CMK (cell line): ENCODE results near the gene KCNK7.

Experiments
- DNase-seq: peaks from one replicate; pipeline ENCODE4 v3.0.0-alpha.2; 2010; ENCODE audit warnings: low read depth

The KCNK7 gene

DNA sequence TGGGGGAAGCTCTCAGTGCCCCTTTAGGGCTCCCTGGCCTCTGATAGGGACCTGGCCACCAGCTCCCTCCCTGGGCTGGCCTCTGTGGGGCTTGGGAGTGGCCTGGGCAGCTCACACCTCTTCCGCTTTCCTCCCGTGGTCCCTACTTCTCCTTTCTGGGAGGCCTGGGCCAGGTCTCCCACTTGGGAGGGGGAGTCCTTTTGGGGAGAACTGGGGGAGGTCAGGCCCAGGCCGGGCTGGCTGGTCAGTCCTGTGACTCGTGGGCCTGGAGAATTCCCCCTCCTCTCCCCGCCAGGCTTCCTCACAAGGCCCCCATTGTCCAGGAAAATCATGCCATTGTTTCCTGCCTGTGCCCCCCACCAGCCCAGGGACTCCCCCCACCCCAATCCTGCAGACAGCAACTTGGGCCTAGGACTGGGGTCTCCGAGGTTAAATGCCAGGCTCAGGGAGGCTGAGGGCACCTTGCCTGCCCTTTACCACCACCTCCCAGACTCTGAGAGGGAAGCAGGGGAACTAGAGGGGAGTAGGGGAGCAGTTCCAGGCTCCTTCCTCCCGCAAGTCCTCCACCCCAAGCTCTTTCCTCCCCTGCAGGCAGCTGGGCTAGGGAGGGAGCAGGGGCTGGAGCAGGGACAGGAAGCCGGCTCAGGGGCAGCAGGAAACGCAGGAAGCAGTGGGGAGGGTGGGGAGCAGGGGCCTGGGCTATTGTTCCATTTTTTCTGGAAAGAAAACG, 15.6 kb upstream of the KCNK7 start:
- DNase-seq: peak; percentile 79

DNA sequence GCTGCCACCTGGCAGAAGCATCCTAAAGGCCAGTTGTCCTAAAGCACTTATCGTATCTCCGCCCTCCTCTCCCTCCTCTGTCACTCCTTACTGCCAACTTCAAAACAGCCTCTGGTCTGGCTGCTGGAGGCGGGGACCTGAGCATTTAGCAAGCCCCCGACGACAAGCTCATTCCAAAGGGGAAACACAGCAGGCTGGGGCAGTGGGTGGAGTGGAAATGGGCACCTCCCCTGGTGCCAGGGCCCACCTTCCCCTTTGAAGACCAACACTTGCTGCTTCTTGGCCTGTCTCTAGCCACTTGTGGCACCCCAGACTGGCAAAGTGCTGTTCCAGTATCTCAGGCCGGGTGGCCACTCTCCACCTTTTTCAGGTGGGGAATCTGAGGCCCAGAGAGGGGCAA, 14.8 kb upstream of the KCNK7 start:
- DNase-seq: no peak

DNA sequence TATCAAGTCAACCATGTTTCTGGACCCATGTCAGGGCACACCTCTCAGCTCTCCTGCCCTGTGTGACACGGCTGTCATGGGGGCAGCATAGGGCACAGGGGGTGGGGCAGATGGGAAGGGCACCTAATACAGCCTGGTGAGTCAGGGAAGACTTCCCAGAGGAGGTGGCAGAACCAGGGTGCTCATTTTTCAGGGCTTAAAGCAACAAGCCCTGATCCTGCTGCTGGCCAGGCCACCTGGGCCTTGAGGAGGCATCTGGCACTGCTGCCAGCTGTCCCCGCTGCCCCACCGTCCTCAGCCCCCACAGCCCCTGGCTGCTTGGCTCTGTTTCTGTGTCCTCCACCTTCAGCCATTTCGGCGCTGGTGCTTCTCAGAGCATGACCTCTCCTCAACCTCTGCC, 14.1 kb upstream of the KCNK7 start:
- DNase-seq: no peak

DNA sequence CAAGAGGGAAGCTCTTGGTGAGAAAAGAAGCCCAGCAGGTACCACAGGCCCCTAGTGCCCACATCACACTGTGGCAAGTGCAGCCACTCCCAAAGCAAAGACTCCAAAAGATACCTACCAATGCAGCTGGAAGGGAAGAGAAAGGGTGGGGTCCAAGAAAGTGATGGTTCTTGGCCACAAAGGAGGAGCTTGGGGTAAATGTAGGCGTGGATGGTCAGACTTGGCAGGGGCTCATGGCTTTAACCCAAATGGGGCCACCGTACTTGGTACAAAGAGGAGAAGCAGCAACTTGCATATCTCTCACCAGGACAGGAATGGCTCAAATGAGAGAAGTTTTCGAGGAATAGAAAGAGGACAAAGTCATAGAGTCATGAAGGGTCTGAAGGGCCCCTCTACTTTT, 13.6 kb upstream of the KCNK7 start:
- no peak for DNase-seq

DNA sequence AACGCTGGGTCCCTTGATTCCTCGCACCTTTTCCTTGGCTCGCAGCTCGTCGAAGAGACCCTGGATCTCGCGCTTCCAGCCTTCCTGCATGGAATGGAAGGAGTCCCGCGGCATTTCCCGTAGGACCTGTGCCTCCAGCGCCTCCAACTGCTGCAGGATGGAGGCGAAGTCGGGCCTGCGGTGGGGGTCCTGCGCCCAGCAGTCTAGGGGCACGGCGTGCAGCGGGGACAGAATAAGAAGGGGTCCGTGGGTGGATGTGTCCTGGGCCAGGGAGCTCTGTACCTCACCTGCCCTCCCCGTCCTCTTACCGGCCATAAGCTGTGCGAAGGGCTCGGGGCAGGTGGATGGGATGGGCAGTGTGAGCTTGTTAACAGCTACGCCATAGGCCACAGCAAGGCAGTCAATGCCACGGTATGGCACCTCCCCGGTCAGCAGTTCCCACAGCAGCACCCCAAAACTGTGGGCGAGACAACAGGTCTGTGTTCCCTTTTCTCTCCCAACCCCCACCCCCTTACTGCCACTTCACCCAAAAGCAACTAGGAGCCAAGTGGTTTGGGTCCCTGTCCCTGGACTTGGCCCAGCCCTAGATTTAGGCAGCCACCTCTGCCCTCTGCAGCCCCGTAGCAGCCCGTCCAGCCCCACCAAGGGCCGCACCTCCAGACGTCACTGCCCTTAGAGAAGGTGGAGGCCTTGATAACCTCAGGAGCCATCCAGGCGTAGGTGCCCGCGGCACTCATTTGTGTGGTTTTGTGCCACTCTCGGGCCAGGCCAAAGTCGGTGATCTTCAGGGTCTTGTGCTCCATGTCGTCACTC, 12.2 kb upstream of the KCNK7 start:
- no peak for DNase-seq

DNA sequence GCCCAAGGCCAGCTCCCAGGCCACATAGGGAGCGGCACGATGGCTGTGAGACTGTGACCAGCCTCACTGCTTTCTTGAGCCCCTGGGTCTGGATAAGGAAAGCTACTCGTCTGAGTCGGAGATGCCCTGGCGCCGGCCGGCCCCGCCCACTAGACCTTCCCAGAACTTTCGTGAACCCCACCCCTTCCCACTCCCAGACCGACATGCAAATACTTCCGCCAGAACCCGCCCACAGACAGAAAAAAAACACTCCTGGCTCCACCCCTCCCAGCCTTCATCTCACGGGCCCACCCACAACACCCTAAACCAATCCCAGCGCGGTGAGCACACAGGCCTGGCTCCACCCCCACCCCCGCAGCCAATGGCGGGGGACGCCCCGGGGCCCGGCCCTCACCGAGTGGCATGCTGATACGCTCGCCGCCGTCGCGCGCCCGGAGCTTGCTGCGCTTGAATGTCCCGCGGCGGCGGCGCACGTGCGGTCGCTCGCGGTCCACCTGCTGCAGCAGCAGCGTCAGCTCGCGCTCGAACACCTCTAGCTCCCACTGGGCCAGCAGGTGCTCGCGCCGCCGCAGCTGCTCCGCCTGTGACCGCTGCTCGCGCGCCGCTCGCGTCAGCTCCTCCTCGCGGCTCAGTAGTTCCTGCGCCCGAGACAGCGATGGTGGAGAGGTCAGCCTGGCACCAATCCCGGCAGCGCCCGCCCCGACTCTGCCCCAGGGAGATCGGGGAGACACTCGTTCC, 11.4 kb upstream of the KCNK7 start:
- no peak for DNase-seq

DNA sequence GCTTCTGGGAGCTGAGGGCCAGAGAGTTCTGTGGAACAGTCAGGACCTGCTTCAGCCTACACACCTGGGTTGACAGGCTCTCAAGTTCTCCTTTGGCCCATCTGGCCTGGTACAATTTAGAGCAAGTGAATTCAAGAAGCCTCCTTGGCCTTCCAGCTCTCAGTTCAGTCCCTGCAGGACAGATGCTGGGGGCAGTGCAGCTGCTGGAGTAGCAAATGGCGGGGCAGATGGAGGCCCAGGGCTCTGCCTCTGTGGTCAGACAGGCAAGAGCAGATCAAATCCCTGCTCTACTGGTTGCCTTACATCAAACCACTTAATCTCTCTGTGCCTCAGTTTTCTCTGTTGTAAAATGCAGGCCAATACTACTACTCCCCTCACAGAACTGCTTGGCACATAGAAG, 8.7 kb upstream of the KCNK7 start:
- no peak for DNase-seq

DNA sequence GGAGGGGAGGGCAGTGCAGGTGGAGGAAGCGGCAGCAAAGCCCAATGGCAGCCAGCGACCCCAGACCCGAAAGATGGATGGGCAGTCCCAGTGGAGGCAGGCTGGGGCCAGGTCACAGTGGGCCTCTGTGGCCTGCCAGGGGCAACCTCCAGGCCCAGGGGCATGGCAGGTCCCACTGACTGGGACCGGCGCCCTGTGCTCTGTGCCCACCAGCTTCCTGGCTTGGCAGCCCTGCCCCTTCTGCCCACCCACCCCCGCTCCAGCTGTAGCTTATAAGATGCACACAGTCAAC, 4.3 kb upstream of the KCNK7 start:
- DNase-seq: no peak

DNA sequence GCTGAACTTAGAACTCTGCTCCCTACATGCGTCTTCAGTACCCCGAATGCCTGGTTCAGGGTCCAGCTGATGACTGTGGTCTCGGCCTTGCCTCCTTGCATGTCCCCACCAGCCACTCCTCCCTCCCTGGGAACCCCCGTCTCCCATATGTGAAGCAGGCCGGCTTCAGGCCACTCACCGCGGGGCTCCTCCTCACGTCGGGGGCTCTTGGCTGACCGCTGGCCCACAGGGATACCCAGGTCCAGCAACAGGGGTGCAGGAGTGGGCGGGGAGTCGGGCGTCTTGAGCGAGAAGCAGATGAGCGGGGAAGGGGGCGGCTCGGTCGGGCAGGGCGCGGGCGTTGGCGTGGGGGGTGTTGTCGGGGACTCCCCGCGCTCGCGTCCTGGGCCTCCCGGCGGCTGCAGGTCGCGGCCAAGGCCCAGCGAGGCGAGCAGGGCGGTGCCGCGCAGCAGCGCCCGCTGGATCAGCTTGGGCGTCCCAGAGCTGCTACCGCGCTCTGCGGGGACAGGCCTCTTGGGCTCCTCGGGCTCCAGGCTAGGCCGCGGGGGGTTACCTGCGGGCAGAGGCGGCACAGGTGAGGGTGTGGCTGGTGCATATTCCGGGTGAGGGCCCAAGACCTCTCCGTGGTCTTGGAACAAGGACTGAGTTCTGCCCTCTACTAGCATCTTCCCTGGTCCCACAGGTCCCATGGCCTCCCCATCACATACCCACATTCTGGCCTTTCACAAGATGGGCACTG, 3.8 kb upstream of the KCNK7 start:
- no peak for DNase-seq

DNA sequence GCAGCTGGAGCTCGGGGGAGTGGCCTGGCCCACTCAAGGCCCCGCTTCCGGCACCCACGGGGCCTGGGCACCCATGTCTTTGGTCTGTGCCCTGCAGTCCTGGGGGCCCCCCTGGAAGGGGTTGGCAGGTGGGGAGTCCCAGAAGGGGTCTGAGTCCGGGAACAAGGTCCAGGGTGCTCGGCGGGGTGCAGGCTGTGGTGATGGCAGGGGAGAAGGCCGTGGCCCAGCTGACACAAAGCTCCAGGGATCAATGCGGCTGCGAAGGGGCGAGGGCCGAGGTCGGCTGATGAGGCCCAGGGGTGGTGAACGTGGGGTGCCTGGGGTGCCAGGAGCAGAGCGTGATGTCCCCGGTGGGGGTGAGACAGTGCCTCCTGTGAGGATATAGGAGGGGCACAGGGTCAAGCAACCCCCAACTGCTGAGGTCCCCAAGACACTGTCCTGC, 2.7 kb upstream of the KCNK7 start:
- no peak for DNase-seq

DNA sequence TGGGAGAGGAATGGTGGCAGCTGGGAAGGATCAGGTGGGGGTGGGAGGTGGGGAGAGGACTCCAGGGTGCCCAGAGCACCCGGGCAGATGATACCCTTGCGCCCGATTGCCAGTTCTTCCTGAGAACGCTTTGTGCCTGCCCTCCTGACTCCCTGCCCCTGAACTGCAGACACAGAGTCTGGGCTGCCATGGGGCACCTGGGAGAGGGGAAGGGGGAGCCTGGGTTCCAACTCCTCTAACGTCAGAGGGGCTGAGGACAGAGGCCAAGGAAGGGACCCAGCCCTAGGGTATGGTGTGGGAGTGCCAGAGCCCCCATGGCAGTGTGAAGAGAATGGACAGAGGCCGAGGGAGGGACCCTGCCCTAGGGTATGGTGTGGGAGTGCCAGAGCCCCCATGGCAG, 920 bp upstream of the KCNK7 start:
- no peak for DNase-seq

DNA sequence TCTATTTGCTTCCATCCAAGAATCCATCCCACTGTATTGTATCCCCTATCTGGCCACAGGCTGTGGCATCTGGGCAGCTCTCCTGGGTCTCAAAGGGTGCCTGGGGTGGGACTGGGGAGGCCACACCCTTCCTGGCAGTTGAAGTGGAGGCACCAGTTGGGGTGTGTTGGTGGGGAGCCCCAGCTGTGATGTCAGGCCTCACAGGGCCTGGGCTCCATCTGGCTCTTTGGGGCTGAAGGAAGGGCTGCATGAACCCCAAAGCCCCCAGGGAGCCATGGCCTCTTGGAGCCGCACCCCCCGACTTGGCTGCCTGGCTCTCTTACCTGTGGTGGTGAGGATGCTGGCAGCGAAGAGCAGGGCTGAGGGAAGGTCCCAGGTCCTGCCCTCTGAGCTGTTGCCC, 469 bp downstream of the KCNK7 start:
- no peak for DNase-seq

DNA sequence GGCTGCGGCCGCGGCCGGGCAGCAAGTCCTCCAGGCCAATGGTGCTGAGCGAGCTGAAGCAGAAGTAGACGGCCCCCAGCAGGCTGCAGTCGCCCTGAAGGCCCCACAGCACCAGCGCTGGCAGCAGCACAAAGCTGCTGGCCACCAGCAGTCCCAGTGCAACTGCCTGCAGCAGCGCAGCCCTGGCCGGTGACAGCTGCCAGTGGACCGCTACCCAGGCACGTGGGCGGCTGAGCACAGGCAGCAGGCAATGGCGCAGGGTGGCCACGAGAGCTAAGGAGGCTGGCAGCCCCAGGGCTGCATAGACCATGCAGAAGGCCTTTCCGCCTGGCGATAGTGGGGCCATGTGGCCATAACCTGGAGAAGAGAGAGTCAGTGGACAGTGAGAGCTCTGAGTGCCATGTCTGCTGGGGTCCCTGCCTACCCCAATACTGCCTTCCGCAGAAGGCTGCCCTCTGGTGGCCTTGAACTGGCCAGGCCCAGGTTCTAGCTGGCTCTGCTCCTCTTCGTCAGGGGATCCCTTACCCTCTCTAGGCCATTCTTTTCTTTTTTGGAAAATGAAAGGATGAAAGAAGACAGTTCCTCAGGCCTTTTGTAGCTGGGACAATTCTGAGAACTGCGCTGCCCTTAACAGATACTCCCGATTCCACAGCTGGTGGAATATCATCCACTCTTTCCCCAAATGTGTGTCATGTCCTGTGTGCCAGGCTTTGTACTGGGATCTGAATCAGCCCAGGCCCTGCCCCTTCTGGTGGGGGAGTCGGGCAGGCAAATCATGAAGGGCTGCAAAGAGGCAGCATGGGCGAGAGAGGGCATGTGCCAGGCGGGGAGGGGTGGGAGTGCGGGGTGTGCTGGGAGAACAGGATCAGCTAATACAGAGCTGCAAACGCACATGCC, 1.8 kb downstream of the KCNK7 start:
- no peak for DNase-seq

DNA sequence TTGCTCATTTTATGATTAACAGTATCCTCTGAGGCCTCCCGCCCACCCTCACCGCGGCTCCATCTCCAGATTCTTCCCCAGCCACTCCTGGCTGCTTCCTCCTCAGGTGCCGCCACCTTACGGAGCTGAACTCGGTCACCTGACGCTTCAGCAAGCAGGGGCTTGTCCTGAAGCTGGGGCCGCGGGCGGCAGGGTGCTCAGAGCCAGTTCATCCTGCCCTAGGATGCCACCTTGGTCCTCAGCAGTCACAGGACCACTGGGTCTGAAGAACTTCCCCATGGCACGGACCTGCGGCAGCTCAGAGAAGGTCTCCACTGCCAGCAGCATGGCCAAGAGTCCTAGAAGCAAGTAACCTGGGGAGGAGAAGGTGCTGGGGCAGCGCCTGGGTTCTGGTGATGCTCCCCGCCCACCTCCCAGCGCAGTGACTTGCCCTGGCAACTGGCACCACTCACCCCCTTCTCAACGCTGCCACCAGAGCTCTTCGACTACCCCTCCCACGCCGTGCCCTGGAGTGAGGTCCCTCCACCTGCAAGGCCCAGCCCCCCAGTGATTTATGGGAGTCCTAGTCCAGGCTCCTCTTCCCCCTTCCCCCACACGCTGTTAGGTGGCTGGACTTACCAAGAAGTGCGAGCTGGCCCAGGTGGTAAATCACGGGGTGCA, 2.6 kb downstream of the KCNK7 start:
- DNase-seq: no peak

DNA sequence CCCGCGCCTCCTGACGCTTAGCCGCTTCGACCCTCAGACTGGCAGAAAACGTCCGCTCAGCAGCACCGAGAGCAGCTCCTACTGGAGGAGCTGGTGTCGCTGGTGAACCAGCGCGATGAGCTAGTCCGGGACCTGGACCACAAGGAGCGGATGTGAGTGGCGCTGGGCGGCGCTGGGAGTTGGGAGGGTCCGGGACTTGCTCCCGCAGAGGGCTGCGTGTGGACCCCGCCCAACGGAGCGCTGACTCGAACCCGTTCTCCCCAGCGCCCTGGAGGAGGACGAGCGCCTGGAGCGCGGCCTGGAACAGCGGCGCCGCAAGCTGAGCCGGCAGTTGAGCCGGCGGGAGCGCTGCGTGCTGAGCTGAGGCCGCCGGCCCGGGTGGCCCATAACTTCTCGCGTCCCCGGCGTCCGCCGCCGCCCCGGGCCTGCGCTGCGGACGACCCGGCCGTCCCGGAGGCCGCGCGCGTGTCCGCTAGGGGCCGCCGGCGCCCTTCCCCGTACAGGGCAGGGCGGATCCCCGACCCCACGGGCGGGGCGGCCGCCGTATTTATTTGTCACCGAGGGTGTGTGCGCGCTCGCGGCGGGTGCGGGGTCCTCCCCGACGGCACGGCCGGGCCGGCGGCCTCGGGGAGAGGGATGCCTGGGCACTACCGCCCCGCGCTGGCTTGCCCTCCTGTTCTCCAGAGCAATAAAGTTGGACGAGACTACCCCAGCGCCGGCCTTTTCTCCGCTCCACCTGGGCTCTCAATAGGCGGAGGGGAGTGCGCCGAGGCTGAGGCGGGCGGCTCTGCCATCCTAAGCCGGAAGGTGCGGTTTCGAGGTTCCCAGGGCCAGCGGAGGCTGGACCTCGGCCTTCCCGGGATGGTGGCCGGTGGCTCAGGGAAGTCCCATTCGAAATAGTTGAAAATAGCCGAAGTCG, 3.4 kb downstream of the KCNK7 start:
- DNase-seq: no peak

DNA sequence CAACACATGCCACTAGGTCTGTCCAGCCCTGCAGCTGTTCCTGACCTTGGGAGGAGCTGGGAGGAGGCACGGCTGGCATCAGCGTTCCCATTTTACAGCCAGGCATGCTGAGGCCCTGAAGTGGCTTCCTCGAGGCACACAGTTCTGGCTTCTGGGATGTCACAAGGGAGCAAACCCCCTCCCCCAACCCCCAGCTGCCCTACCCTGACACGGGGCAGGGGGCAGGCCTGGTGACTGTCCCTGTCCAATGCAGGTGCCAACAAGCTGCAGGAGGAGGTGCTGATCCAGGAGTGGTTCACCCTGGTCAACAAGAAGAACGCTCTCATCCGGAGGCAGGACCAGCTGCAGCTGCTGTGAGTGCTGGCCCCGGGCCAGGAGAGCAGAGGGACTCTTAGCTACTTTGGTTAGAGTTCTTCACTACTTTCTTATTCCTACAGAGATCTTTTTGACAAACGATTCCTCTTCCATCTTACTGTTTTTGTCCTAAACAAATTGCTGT, 5.3 kb downstream of the KCNK7 start:
- DNase-seq: no peak

DNA sequence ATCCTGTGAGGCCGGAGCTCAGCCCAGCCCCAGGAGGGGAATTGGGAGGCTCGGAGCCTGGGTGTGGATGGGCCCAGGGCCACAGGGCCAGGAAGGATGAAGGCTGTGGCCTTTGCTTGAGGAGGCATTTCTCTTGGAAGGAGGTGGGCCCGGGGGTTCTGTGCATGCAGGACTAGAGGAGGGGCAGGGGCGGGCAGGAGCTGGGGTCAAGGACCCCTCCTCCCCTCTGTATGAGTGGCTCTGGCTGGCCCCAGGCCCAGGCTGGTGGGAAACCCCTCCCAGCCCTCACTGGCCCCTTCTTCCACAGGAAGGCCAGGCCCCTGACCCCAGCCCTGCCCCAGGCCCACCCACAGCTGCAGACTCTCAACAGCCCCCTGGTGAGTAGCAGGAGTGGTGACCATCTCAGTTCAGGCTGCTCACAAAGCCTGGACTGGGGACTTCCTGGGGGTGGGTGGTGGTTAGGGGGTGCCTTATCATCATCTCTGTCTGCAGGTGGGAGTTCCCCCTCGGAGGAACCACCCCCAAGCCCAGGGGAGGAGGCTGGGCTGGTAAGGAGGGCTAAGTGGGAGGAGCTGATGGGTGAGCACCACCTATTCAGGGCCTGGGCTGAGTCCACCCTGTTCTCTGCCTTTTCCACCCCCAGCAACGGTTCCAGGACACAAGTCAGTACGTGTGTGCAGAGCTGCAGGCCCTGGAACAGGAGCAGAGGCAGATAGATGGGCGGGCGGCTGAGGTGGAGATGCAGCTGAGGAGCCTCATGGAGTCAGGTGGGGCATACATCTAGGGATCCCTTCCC, 6.0 kb downstream of the KCNK7 start:
- peak; percentile 92 for DNase-seq

DNA sequence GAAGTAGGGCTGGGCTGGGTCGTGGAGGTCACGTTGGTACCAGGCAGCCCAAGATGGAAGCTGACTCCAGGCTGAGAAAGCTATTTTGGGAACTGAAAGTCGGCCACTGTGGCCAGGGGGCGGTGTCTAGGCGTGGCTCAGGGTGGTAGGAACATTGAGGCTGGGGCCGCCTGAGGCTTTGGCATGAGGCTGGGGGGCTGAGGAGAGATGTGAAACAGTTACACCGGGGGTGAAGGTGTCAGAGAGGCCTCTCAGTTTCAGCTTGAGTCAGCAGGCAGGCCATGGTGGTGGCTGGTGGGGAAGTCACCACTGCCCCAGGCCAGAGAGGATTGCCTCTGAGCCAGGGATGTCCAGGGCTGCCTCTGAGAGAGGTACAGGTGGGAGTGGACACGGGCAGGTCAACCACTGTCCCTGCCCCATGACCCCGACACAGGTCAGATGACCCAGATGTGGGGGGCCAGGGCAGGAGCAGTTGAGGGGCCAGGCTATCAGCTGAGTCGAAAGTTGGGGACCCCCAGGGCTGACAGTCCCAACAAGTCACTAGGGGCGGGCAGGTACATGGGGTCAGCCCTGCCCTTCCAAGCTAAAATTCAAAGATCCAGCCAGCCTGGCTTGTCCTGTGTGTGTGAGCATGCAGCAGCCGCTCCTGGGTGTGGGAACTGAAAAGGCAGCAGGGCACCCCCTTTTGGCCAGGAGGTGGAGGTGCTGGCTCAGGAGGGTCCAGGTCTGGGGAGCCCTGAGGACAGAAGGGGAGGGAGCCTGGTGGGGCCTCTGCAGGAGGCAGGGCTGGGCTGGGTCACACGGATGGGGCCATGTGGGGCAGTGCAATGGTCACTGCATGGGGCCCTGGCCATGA, 7.2 kb downstream of the KCNK7 start:
- no peak for DNase-seq
